BLaER1 (cell line): Measurements from ENCODE around the gene SNX5.
"Not testable (repeated sequence)": the region's sequence is repeated elsewhere in the genome, so short reads cannot be mapped to it uniquely, and the experiment has no call there.

Experiments used
- H3K27ac ChIP-seq: shearing (Covaris generic); formaldehyde crosslinking; 2 replicates; pipeline ENCODE4 v1.8.1; 2022
- H3K27me3 ChIP-seq: shearing (Covaris generic); formaldehyde crosslinking; 2 replicates; pipeline ENCODE4 v1.8.1; 2022
- H3K36me3 ChIP-seq: shearing (Covaris generic); formaldehyde crosslinking; 2 replicates; pipeline ENCODE4 v1.8.1; 2022
- H3K4me1 ChIP-seq: shearing (Covaris generic); formaldehyde crosslinking; 2 replicates; pipeline ENCODE4 v1.8.1; 2022
- H3K4me2 ChIP-seq: shearing (Covaris generic); formaldehyde crosslinking; 2 replicates; pipeline ENCODE4 v1.8.1; 2022
- H3K4me3 ChIP-seq: shearing (Covaris generic); formaldehyde crosslinking; 2 replicates; pipeline ENCODE4 v1.8.1; 2022
- H3K9ac ChIP-seq: shearing (Covaris generic); formaldehyde crosslinking; 2 replicates; pipeline ENCODE4 v1.8.1; 2022
- H3K9me3 ChIP-seq: shearing (Covaris generic); formaldehyde crosslinking; 2 replicates; pipeline ENCODE4 v1.8.1; 2022
- H4K20me1 ChIP-seq: shearing (Covaris generic); formaldehyde crosslinking; 2 replicates; pipeline ENCODE4 v1.8.1; 2022
- Cebpa-rat ChIP-seq: shearing (Covaris generic); IDR thresholded peaks from 2 replicates; pipeline ENCODE4 v1.8.1; 2022

Gene SNX5

DNA sequence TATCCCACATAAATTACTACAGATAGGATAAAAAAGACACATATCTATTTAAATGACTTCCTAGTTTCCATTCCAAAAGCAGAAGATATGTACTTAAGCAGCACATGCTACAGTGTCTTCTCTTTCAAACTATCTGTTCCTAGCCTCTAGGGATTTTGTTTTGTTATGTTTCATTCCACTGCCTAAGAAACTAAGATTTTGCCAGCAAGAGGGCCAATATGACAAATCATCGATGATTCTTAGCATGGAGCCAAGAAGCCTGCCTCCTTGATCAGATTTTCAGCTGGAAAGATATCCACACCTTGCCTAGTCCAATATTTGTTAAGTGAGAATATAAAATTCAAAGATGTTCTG is 7.0 kb downstream of the SNX5 start:
- peaks cover 74% of the 10 kb centered on the region for H3K4me1 ChIP-seq
- TF ChIP-seq Cebpa-rat: no peak
- H4K20me1 ChIP-seq: peaks cover 100% of the 10 kb centered on the region
- H3K27ac ChIP-seq: peak overlapping the region; percentile 100
- H3K9ac ChIP-seq: peak overlapping the region; percentile 100
- peak overlapping the region; percentile 92 for H3K4me3 ChIP-seq
- H3K9me3 ChIP-seq: no peaks in the 10 kb centered on the region
- peak overlapping the region; percentile 96 for H3K4me2 ChIP-seq
- H3K27me3 ChIP-seq: no peaks in the 10 kb centered on the region
- peaks cover 54% of the 10 kb centered on the region for H3K36me3 ChIP-seq

DNA sequence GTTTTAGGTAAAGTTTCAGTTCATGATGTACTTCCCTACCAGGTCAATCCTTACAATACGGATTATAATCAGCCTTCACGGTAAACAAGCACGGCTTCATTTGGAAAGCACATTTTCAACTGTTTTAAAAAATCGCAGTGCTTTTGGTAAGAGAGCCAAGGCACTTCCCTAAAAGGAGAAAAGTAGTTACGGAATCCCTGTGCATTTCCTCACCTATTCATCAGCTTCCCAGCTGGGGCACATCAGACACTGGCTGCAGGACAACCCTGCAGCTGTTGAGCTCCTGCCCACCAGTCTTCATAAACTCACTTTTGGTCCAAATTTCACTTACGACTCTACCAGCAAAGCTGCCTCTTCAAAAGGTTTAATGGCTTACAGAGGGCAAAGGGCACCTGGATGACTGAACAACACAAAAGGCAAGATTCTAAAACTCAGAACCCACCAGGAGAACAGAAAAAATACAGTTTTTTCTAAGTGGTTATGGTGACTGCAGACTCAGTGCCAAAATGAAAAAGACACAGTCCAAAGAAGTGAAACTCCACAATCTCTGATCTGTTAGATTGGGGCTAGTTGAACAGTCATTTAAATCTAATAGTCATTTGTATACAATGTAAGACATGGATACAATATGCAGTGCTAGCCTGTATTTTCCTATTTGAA is 7.5 kb downstream of the SNX5 start:
- peak overlapping the region; percentile 92 for H3K4me3 ChIP-seq
- H3K9ac ChIP-seq: peak overlapping the region; percentile 100
- H3K27ac ChIP-seq: peak overlapping the region; percentile 100
- H3K9me3 ChIP-seq: no peaks in the 10 kb centered on the region
- no peak for TF ChIP-seq Cebpa-rat
- H3K36me3 ChIP-seq: peaks cover 53% of the 10 kb centered on the region
- H4K20me1 ChIP-seq: peaks cover 100% of the 10 kb centered on the region
- H3K4me1 ChIP-seq: peaks cover 79% of the 10 kb centered on the region
- H3K27me3 ChIP-seq: no peaks in the 10 kb centered on the region
- peak overlapping the region; percentile 96 for H3K4me2 ChIP-seq

DNA sequence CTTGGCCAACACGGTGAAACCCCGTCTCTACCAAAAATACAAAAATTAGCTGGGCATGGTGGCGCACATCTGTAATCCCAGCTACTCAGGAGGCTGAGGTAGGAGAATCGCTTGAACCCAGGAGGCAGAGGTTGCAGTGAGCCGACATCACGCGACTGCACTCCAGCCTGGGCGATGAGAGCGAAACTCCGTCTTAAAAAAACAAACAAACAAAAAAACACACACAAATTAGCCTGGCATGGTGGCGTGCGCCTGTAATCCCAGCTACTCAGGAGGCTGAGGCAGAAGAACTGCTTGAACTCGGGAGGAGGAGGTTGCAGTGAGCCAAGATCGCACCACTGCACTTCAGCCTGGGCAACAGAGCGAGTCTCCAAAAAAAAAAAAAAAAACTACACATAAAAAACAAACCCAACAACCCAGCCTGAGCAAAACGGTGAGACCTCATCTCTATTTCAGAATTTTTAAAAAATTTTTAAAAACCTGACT is 8.2 kb downstream of the SNX5 start:
- H3K36me3 ChIP-seq: peaks cover 52% of the 10 kb centered on the region
- H3K4me1 ChIP-seq: peaks cover 85% of the 10 kb centered on the region
- not testable (repeated sequence) for H3K9me3 ChIP-seq, H3K27me3 ChIP-seq
- H3K9ac ChIP-seq: peak overlapping the region; percentile 100
- peak overlapping the region; percentile 96 for H3K4me2 ChIP-seq
- peaks cover 100% of the 10 kb centered on the region for H4K20me1 ChIP-seq
- H3K4me3 ChIP-seq: peak overlapping the region; percentile 92
- peak overlapping the region; percentile 100 for H3K27ac ChIP-seq

DNA sequence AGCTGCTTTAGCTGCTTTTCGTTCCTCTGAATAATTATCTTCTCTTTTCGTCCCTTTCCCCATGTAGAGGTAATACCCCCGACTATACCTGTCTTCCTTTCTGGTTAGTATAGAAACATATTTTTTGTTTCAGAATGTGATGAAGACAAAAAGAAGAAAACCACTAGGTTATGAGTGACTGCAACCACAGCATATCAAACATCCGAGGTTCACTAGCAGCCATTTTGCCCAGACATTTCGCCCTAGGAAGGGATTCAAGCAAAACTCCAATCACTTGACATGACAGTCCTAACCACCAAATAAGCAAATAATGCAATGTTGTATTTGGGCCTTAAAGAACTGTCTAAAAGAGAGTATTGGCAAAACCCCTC is 9.4 kb downstream of the SNX5 start:
- Histone ChIP-seq H3K27ac (peak overlapping the region; percentile 100), H3K4me2 (peak overlapping the region; percentile 96), H4K20me1 (peaks cover 100% of the 10 kb centered on the region), H3K9ac (peak overlapping the region; percentile 100), H3K36me3 (peaks cover 53% of the 10 kb centered on the region), H3K27me3 (no peaks in the 10 kb centered on the region), H3K9me3 (no peaks in the 10 kb centered on the region), H3K4me3 (peak overlapping the region; percentile 92), H3K4me1 (peaks cover 90% of the 10 kb centered on the region)
- TF ChIP-seq Cebpa-rat: no peak

DNA sequence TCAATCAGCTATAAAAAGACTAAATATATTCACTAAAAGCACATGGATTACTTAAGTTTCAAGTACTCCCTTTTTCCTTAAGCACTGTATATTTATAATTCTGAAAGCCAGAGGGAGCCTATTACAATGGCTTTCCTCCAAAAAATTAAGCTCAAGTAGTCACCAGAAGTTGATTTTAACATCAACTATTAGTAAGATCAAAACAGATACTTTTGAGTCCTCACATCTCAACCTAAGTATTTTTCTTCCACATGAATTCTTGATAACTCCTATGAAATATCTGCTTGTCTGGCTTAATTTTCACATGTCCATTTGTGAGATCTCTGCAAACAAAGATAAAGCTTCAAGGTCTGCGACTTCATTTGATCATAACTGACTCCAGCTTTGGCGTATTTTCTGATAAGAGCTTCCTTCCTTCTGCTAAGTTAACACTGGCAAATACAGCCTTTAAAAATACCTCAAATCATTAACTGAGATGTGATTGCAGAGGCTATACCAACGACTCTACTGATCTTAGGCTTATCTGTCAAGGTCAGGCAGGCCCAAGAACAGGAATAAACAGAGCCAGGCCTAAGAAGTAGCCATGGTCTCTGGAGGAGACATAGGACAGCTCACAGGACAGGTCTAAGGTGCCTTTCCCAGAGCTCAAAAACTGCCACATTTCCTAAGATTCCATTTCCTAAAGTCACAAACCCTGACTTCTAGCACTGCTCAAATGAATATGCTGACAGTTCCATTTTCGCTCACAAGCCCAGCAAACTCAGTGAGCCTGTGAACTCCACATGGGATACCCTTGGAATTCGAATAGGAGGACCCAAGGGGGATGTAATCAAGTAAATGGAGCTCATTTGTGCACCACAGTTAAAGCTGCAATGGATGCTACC is 10.0 kb downstream of the SNX5 start:
- peaks cover 100% of the 10 kb centered on the region for H4K20me1 ChIP-seq
- H3K27ac ChIP-seq: peak overlapping the region; percentile 100
- peaks cover 90% of the 10 kb centered on the region for H3K4me1 ChIP-seq
- H3K4me2 ChIP-seq: peak overlapping the region; percentile 96
- H3K36me3 ChIP-seq: peaks cover 53% of the 10 kb centered on the region
- peak overlapping the region; percentile 92 for H3K4me3 ChIP-seq
- no peak for TF ChIP-seq Cebpa-rat
- H3K27me3 ChIP-seq: no peaks in the 10 kb centered on the region
- H3K9me3 ChIP-seq: no peaks in the 10 kb centered on the region
- H3K9ac ChIP-seq: peak overlapping the region; percentile 100

DNA sequence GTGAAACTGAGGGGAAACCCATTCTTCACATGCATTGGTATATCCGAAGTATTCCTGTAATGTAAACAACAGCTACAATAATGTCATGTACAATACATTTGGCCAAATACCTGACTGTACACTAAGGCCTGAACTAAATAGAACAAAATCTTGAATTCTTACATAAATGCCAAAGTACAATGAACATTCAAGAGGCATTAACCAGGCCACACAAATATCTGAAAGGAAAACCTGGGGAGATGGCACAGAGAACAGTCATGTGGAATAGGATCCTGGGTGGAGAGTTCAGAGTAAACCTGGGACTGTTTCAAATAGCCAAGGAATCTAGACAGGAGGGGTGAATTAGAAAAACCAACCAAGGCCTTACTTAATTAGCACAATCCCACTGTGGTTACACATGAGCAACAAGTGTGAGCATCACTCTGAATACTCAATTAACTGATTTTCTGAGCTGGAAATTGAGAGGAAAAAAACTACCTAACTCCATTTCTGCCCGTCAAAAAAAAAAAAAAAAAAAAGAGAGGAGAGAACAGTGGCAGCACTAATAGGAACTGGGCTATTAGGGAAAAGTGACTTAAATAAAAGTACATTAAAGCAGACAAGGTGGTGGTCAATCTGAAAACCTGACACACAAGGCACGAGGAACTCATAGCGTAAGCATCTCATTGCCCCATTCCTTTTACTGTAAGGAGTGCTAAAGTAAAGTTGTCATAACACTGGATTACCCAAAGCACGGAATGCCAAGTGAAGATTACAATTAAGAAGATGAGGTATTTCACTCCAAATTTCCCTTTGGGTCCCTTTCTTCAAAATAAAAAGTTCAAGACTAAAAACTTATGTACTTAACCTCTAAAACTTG is 10.9 kb downstream of the SNX5 start:
- Histone ChIP-seq H3K27me3 (no peaks in the 10 kb centered on the region), H3K9me3 (no peaks in the 10 kb centered on the region), H3K27ac (peak overlapping the region; percentile 100), H3K4me1 (peaks cover 93% of the 10 kb centered on the region), H3K9ac (peak overlapping the region; percentile 100), H4K20me1 (peaks cover 100% of the 10 kb centered on the region), H3K4me2 (peak overlapping the region; percentile 96), H3K4me3 (peak overlapping the region; percentile 92), H3K36me3 (peaks cover 53% of the 10 kb centered on the region)
- no peak for TF ChIP-seq Cebpa-rat

DNA sequence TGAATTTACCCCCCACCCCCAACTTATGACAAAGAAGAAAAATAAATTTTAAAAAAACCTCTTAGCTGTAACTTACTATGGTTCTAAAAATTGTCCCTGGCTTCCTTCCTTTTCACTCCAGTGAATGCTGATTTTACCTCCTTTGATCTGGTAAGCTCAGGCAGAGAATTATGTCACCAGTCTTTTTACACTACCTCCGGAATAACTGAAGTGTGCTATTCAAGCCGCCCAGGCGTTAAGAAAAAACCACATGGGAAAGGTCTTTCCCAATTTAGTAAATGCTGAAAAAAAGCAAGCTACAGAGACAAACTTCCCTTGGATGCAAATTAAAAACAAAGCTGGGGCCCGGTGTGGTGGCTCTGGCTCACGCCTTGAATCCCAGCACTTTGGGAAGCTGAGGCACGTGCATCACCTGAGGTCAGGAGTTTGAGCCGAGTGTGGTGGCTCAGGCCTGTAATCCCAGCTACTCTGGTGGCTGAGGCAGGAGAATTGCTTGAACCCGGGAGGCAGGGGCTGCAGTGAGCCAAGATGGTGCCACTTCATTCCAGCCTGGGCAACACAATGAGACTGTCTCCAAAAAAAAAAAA is 12.4 kb downstream of the SNX5 start:
- H3K36me3 ChIP-seq: peaks cover 68% of the 10 kb centered on the region
- TF ChIP-seq Cebpa-rat: peak; percentile 69; the same call in 1 of the 2 replicates
- H3K4me2 ChIP-seq: peak overlapping the region; percentile 96
- H3K27me3 ChIP-seq: no peaks in the 10 kb centered on the region
- peak overlapping the region; percentile 100 for H3K27ac ChIP-seq
- peaks cover 100% of the 10 kb centered on the region for H4K20me1 ChIP-seq
- peak overlapping the region; percentile 69 for H3K9ac ChIP-seq
- H3K4me3 ChIP-seq: peak overlapping the region; percentile 92
- no peaks in the 10 kb centered on the region for H3K9me3 ChIP-seq
- H3K4me1 ChIP-seq: peaks cover 100% of the 10 kb centered on the region

DNA sequence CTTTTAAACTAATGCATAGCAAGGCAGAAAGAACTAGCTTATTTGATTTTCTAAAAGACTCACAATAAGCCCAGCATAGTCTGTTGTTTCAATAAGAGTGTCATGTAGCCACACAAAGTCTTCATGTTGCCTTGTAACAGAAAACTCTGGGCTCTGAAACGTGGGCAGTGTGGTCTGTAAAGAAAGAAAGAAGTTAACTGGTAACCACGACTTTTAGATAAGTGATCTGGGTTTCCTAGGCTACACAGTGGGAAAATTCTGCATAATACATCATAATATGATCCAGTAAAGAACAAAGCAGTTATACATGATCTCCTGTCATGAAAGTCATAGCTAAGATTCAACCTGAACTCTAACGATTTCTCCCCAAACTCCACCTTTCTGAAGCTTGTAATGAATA is 13.3 kb downstream of the SNX5 start:
- peak overlapping the region; percentile 92 for H3K4me3 ChIP-seq
- H3K4me1 ChIP-seq: peaks cover 100% of the 10 kb centered on the region
- peak overlapping the region; percentile 96 for H3K4me2 ChIP-seq
- peaks cover 77% of the 10 kb centered on the region for H3K36me3 ChIP-seq
- H3K27ac ChIP-seq: peak overlapping the region; percentile 100
- H3K9ac ChIP-seq: peak overlapping the region; percentile 69
- H4K20me1 ChIP-seq: peaks cover 100% of the 10 kb centered on the region
- TF ChIP-seq Cebpa-rat: no peak
- H3K27me3 ChIP-seq: no peaks in the 10 kb centered on the region
- H3K9me3 ChIP-seq: no peaks in the 10 kb centered on the region

DNA sequence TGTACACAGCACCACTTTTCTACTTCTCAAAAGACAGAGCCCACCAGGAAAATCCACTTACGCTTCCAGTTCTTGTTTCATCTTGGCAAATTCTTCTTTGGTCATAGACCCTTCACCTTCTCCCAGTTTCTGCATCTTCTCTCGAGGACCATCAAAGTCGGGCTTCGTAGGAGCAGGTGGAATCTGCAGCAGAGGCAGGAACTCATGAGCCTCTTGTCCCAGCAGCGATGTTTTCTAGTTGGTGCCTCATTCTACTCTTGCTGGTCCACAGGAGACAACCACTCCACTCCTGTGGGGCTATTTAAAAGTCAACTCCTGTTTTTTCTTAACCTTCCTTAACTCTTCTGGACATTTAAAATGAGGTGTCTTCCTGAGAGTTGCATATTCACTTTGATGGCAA is 14.7 kb downstream of the SNX5 start:
- Histone ChIP-seq H4K20me1 (peaks cover 100% of the 10 kb centered on the region), H3K36me3 (peaks cover 83% of the 10 kb centered on the region), H3K9ac (peak overlapping the region; percentile 69; the same call in 1 of the 2 replicates), H3K27me3 (no peaks in the 10 kb centered on the region), H3K4me1 (peaks cover 100% of the 10 kb centered on the region), H3K27ac (peak overlapping the region; percentile 100), H3K9me3 (no peaks in the 10 kb centered on the region), H3K4me3 (no peak overlapping the region), H3K4me2 (peak overlapping the region; percentile 96)
- TF ChIP-seq Cebpa-rat: no peak
